Stomach smooth muscle (tissue), 2 donors: ENCODE data around the gene TSPAN14.
"Not testable (repeated sequence)": the region's sequence is repeated elsewhere in the genome, so short reads cannot be mapped to it uniquely, and the experiment has no call there.

Experiments
- H3K27ac ChIP-seq: one replicate; pipeline ENCODE4 v1.7.0; 2013; ENCODE audit warnings: mild to moderate bottlenecking, low read length, inconsistent platforms
- H3K27me3 ChIP-seq, 2 donors: one replicate each; pipeline ENCODE4 v1.7.0; 2013; ENCODE audit warnings: low read length in 2 of 2; ENCODE audit not compliant: insufficient read depth in 2 of 2, control insufficient read depth in 1 of 2
- H3K36me3 ChIP-seq, 2 donors: one replicate each; pipeline ENCODE4 v1.7.0; 2013; ENCODE audit warnings: low read length in 2 of 2; ENCODE audit not compliant: control insufficient read depth in 2 of 2, insufficient read depth in 2 of 2
- H3K4me1 ChIP-seq: one replicate; pipeline ENCODE4 v1.7.0; 2013; ENCODE audit warnings: low read length; ENCODE audit not compliant: control insufficient read depth, insufficient read depth
- H3K4me3 ChIP-seq, 2 donors: one replicate each; pipeline ENCODE4 v1.7.0; 2013; ENCODE audit warnings: low read length in 2 of 2
- H3K9ac ChIP-seq, 2 donors: one replicate each; pipeline ENCODE4 v1.7.0; 2013; ENCODE audit warnings: low read length in 2 of 2, mild to moderate bottlenecking in 1 of 2
- H3K9me3 ChIP-seq, 2 donors: one replicate each; pipeline ENCODE4 v1.7.0; 2013; ENCODE audit warnings: low read length in 2 of 2; ENCODE audit not compliant: control insufficient read depth in 2 of 2
- donor health status: healthy.
- donor health status: Pancreatic carcinoma.

The TSPAN14 gene

GRCh38 chr10:80411681-80412220, 42.4 kb upstream of the TSPAN14 start:
- peaks cover 67% of the 10 kb centered on the region for H3K4me1 ChIP-seq
- no peaks in the 10 kb centered on the region for H3K27me3 ChIP-seq
- H3K9ac ChIP-seq, result no peak overlapping the region
- H3K36me3 ChIP-seq, result no peaks in the 10 kb centered on the region
- no peak overlapping the region for H3K4me3 ChIP-seq
- no peaks in the 10 kb centered on the region for H3K9me3 ChIP-seq
- H3K27ac ChIP-seq, result no peak overlapping the region

DNA sequence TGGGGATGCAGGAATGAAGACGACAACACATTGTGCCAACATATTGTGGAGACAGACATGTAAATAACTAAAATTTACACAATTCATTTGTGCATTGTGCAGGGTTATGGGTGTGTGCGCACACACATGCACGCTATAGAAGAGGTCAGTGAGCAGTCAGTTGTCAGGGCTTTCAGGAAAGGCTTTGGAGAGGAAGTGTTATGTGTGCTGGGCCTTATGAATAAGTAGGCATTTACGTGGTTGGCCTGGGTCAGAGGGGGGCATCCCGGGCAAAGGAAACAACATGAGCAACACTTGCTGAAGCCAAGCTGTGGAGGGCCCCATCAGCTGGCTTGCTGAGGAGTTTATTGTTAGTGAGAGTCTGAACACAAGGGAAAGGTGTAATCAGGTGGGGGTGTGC, 41.6 kb upstream of the TSPAN14 start:
- Histone ChIP-seq H3K27me3 (no peaks in the 10 kb centered on the region), H3K27ac (no peak overlapping the region), H3K36me3 (no peaks in the 10 kb centered on the region), H3K4me1 (peaks cover 65% of the 10 kb centered on the region), H3K4me3 (no peak overlapping the region), H3K9me3 (no peaks in the 10 kb centered on the region), H3K9ac (no peak overlapping the region)

- Histone ChIP-seq H3K4me3 (no peak overlapping the region), H3K27ac (peak overlapping the region; percentile 6), H3K27me3 (no peaks in the 10 kb centered on the region), H3K9me3 (no peaks in the 10 kb centered on the region), H3K9ac (no peak overlapping the region), H3K4me1 (peaks cover 60% of the 10 kb centered on the region), H3K36me3 (no peaks in the 10 kb centered on the region)
These were observed 40.7 kb upstream of the TSPAN14 start for GRCh38 chr10:80413271-80413996.

DNA sequence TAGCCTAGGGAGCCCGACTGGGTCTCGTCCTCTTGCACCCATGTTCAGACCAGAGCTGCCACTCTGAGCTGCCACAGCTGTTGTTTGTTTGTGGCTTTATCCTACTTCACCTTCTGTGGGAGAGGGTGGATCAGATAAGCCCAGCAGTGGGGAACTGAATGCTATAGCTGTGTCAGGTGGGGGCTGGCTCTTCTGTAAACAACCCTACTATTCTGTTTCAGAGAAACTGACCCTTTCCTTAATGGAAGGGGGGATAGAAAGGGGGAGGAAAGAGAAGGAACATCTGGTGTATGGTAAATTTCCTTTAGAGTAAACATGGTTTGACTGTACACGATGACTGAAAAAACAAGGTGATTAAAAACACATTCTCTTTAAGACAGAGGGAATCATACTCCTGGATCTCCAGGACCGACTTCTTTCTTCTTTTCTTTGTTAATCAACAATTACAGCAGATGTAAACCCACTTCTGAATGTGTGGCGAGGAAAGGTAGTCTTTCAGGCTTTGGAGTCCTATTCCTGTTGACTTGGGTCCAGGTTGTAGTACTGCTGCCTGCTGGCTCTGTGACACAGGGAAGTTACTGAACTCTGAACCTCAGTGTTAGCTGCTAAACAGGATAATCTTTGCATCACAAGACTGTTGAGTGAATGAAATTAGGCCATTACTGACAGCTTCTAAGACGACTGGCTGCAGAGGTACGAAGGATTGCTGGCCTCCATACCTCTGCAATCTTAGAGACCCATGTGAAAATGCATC, 39.8 kb upstream of the TSPAN14 start:
- Histone ChIP-seq H3K9ac (no peak overlapping the region), H3K4me3 (no peak overlapping the region), H3K4me1 (peaks cover 52% of the 10 kb centered on the region)

DNA sequence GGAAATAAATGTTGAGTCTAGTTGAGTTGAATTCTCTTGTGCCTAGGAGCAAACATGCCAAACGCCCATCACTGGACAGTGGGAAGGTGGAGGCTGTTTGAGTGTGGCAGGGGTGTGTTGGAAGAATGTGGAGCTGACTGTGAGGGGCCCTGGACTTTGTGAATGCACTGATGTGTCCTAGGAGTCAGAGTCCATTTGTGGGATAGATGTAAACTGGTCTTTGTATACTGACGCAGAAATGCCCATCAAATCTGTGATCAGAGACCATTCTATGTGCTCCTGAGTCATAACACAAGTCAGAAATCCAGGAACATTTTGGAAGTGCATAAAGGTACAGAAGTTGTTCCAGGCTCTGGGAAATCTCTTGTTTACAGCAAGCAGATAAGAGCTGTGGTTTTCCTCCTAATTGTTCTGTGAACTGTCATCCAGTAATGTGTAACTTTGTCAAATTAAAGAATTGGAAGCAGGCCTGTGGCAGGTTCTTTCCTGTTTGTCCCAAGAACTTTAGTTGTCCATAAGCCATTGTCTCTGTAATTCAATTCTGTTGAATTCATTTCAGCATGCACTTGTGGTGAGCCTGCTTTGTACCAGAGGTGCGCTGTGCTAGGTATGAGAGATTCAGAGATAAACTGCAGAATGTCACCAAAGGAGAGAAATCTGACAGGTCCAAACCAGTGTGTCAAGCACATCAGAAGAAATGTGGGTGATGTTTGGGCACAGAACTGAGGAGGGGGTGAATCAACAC, 38.2 kb upstream of the TSPAN14 start:
- peak overlapping the region; percentile 6 to 43 for H3K9ac ChIP-seq
- peak overlapping the region in 1 of 2 donors; percentile 35 for H3K4me3 ChIP-seq
- H3K27me3 ChIP-seq, result no peaks in the 10 kb centered on the region
- H3K9me3 ChIP-seq, result no peaks in the 10 kb centered on the region
- H3K4me1 ChIP-seq, result peaks cover 39% of the 10 kb centered on the region
- peaks cover 0 to under 1% of the 10 kb centered on the region in 2 donors for H3K36me3 ChIP-seq
- H3K27ac ChIP-seq, result peak overlapping the region; percentile 75

More for the DNA sequence above, 39.8 kb upstream of the TSPAN14 start:
- H3K9me3 ChIP-seq, result no peaks in the 10 kb centered on the region
- no peaks in the 10 kb centered on the region for H3K36me3 ChIP-seq
- H3K27me3 ChIP-seq, result no peaks in the 10 kb centered on the region
- H3K27ac ChIP-seq, result peak overlapping the region; percentile 6

DNA sequence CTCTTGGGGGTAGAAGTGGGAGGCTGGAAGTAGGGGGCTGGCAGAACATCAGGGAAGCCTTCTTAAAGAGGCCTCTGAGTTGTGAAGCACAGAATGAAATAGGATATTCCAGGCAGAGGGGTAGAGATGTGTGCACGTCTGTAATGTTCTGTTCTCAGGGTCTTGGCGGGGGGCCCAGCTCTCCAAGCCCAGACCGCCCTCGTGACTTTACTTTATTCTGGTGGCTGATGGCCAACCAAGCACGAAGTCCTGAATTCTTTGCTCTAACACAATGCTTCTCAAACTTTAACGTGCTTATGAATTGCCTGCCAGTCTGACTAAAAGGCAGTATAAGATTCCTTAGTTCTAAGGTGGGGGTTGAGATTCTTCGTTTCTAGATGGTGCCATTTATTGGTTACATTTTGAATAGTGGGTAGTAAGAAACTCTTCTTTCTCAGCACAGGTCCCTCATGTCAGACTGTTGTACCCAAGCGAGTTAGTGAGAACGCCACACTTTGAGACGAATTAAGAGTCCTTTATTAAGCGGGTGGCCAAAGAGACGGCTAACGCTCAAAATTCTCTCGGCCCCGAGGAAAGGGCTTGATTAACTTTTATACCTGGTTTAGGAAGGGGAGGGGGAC, 37.5 kb upstream of the TSPAN14 start:
- Histone ChIP-seq H3K36me3 (peaks cover 4 to 5% of the 10 kb centered on the region in 2 donors), H3K4me1 (peaks cover 32% of the 10 kb centered on the region), H3K4me3 (peak overlapping the region in 1 of 2 donors; percentile 35), H3K27me3 (no peaks in the 10 kb centered on the region), H3K9me3 (no peaks in the 10 kb centered on the region), H3K9ac (peak overlapping the region; percentile 6 to 43), H3K27ac (peak overlapping the region; percentile 75)

DNA sequence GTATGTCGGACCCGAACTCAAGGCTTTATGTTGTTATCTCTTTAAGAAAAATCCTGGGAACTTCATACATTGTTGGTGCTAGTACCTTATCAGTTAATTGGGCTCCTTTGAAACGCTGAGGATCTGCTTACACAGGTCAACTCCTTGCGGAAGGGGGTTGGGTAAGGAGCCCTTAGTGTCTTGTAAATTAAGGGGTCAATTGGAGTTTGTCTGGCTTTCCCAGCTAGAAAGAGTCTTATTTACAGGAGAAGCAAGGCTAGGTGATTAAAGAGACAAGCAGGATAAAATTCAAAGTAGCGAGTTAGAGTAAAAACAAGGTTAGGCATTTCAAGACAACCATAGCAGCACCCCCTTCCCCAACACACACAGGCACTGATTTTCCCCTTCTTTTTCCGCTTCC, 36.9 kb upstream of the TSPAN14 start:
- H3K9me3 ChIP-seq, H3K27me3 ChIP-seq, H3K36me3 ChIP-seq, H3K27ac ChIP-seq, H3K9ac ChIP-seq, H3K4me3 ChIP-seq: not testable (repeated sequence)
- H3K4me1 ChIP-seq, result peaks cover 30% of the 10 kb centered on the region

- no peak overlapping the region for H3K9ac ChIP-seq
- H3K4me1 ChIP-seq, result peaks cover 3% of the 10 kb centered on the region
- H3K27me3 ChIP-seq, result no peaks in the 10 kb centered on the region
- no peaks in the 10 kb centered on the region for H3K9me3 ChIP-seq
- no peak overlapping the region for H3K27ac ChIP-seq
- H3K4me3 ChIP-seq, result no peak overlapping the region
- peaks cover 11 to 31% of the 10 kb centered on the region in 2 donors for H3K36me3 ChIP-seq
These were observed 32.9 kb upstream of the TSPAN14 start for GRCh38 chr10:80421050-80421706.

- Histone ChIP-seq H3K4me1 (no peaks in the 10 kb centered on the region), H3K4me3 (no peak overlapping the region), H3K9me3 (no peaks in the 10 kb centered on the region), H3K36me3 (peaks cover 14 to 35% of the 10 kb centered on the region in 2 donors), H3K9ac (no peak overlapping the region), H3K27me3 (no peaks in the 10 kb centered on the region), H3K27ac (no peak overlapping the region)
These were observed 32.2 kb upstream of the TSPAN14 start for GRCh38 chr10:80421707-80422536.
